Tibial nerve (tissue), 3 donors: ENCODE measurements around the gene CELA1.

ENCODE experiments used
- CTCF ChIP-seq, 5 experiments: fragments of 200-600 bp in 3 of 5; fragments of 450-650 bp in 2 of 5; sonication (generic) in 3 of 5; IDR thresholded peaks; one replicate each; pipeline ENCODE4 v1.5.1; 2016 to 2019; ENCODE audit warnings: antibody characterized with exemption in 5 of 5, mild to moderate bottlenecking in 3 of 5, moderate library complexity in 2 of 5
- POLR2A ChIP-seq, 2 donors: fragments of 450-650 bp; IDR thresholded peaks; one replicate each; pipeline ENCODE4 v1.6.1; 2017; ENCODE audit warnings: antibody characterized with exemption in 2 of 2, mild to moderate bottlenecking in 2 of 2, moderate library complexity in 2 of 2

GRCh38 chr12:51330186-51330585 is 16.3 kb downstream of the CELA1 start:
- no peak for TF ChIP-seq CTCF (IDR thresholded peaks at IDR 0.05)
- no peak for TF ChIP-seq POLR2A (IDR thresholded peaks at IDR 0.05)
